ENCODE data around the gene CACNB2.

The CACNB2 gene

DNA sequence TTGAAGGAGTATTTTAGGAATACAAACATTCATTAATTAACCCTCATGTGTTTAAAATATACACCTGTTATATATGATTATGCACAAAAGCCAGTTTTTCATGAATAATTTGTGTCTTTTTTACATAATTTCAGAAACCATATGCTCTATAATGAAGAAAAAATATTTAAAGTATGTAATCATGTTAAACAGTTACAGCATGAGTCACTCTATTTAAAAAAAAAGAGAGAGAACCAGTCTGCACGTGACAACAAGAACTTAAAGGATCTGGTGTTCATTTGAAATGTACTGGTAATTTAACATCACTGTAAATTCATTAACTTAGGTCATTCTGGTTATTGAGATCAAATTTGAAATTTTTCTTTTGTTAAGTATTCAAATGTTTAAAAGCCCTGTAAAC lies 228.5 kb downstream of the CACNB2 start:
- H3K9me3 ChIP-seq (ENCODE audit: control insufficient read depth in 1 of 2, low read length in 2 of 2): no peaks in the 10 kb centered on the region
- H3K4me1 ChIP-seq (ENCODE audit: control insufficient read depth in 1 of 2, insufficient read depth in 2 of 2, low read length in 2 of 2): no peaks in the 10 kb centered on the region
- H3K27ac ChIP-seq (ENCODE audit: low read depth, low read length): no peak overlapping the region
- no peaks in the 10 kb centered on the region for H3K36me3 ChIP-seq (ENCODE audit: control insufficient read depth in 1 of 2, insufficient read depth in 2 of 2, low read length in 2 of 2)
- no peak overlapping the region for H3K9ac ChIP-seq (ENCODE audit: low read depth in 1 of 2, low read length in 2 of 2)
- H3K4me3 ChIP-seq (ENCODE audit: low read depth in 1 of 2, low read length in 2 of 2): no peak overlapping the region
- H3K27me3 ChIP-seq (ENCODE audit: control insufficient read depth in 1 of 2, insufficient read depth in 2 of 2, low read length in 2 of 2): no peaks in the 10 kb centered on the region

DNA sequence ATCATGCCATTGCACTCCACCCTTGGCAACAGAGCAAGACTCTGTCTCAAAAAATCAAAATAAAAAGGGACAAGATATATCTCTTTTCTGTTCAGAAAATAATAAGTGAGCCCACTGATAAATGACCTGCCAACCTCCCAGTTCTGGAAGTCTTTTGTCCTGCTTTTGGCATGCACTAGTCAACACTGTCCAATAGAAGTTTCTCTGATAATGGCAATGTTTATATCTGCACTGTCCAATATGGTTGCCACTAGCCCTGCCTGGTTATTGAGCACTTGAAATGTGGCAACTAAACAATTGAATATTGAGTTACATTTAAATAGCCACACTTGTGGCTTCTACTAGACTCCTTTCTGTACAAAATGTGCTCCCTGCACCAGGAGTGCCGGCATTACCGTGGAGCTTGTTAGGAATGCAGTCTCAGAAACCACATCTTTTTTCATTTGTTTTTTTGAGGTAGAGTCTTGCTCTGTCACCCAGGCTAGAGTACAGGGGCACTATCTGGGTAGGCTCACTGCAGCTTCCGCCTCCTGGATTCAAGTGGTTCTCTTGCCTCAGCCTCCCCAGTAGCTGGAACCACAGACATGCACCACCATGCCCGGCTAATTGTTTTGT lies 229.7 kb downstream of the CACNB2 start:
- H3K4me1 ChIP-seq (ENCODE audit: control insufficient read depth in 1 of 2, insufficient read depth in 2 of 2, low read length in 2 of 2): no peaks in the 10 kb centered on the region
- H3K4me3 ChIP-seq (ENCODE audit: low read depth in 1 of 2, low read length in 2 of 2): no peak overlapping the region
- no peaks in the 10 kb centered on the region for H3K36me3 ChIP-seq (ENCODE audit: control insufficient read depth in 1 of 2, insufficient read depth in 2 of 2, low read length in 2 of 2)
- no peak overlapping the region for H3K9ac ChIP-seq (ENCODE audit: low read depth in 1 of 2, low read length in 2 of 2)
- H3K27ac ChIP-seq (ENCODE audit: low read depth, low read length): no peak overlapping the region
- no peaks in the 10 kb centered on the region for H3K27me3 ChIP-seq (ENCODE audit: control insufficient read depth in 1 of 2, insufficient read depth in 2 of 2, low read length in 2 of 2)
- H3K9me3 ChIP-seq (ENCODE audit: control insufficient read depth in 1 of 2, low read length in 2 of 2): no peaks in the 10 kb centered on the region

DNA sequence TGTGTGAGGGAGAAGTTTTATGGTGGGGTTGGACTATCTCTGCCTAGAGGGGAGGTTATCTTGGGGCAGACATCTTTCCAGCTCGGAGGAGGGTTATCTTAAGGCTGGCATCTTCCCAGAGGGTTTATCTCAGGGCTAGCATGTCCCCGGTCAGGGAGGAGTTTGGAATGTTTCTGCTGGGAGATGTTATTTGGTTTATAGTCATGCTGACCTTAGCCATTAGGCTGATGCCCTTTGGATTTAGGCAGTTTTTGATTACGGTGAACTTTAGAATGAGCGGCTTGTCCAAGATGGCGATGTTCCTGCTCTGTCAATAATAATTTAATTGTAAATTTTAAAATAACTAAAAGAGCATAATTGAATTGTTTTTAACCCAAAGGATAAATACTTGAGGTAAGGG lies 236.4 kb downstream of the CACNB2 start:
- H3K36me3 ChIP-seq (ENCODE audit: control insufficient read depth in 1 of 2, insufficient read depth in 2 of 2, low read length in 2 of 2): no peaks in the 10 kb centered on the region
- H3K27ac ChIP-seq (ENCODE audit: low read depth, low read length): no peak overlapping the region
- no peak overlapping the region for H3K4me3 ChIP-seq (ENCODE audit: low read depth in 1 of 2, low read length in 2 of 2)
- no peaks in the 10 kb centered on the region for H3K9me3 ChIP-seq (ENCODE audit: control insufficient read depth in 1 of 2, low read length in 2 of 2)
- H3K27me3 ChIP-seq (ENCODE audit: control insufficient read depth in 1 of 2, insufficient read depth in 2 of 2, low read length in 2 of 2): no peaks in the 10 kb centered on the region
- no peaks in the 10 kb centered on the region for H3K4me1 ChIP-seq (ENCODE audit: control insufficient read depth in 1 of 2, insufficient read depth in 2 of 2, low read length in 2 of 2)
- no peak overlapping the region for H3K9ac ChIP-seq (ENCODE audit: low read depth in 1 of 2, low read length in 2 of 2)

DNA sequence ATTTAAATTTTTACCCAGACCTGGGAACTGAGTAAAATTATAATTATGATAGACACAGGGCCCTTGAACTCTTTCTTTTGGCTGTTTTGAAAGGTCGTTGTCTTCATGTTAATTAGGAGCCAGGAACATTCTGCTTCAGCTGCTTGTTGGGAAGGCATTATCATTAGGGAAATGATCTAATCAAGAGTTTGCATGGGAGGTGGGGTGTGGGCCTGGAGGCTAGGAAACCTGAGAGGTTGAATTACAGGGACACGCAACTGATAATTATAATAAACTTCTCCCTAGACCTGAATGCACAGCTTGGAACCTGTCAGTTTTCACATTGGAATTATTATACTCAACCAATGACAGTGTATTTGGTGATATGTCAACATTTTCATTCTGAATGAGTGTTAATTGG lies 237.7 kb downstream of the CACNB2 start:
- Histone ChIP-seq H3K27ac (ENCODE audit: low read depth, low read length) (no peak overlapping the region), H3K27me3 (ENCODE audit: control insufficient read depth in 1 of 2, insufficient read depth in 2 of 2, low read length in 2 of 2) (no peaks in the 10 kb centered on the region), H3K4me3 (ENCODE audit: low read depth in 1 of 2, low read length in 2 of 2) (no peak overlapping the region), H3K4me1 (ENCODE audit: control insufficient read depth in 1 of 2, insufficient read depth in 2 of 2, low read length in 2 of 2) (no peaks in the 10 kb centered on the region), H3K36me3 (ENCODE audit: control insufficient read depth in 1 of 2, insufficient read depth in 2 of 2, low read length in 2 of 2) (no peaks in the 10 kb centered on the region), H3K9ac (ENCODE audit: low read depth in 1 of 2, low read length in 2 of 2) (no peak overlapping the region), H3K9me3 (ENCODE audit: control insufficient read depth in 1 of 2, low read length in 2 of 2) (no peaks in the 10 kb centered on the region)

DNA sequence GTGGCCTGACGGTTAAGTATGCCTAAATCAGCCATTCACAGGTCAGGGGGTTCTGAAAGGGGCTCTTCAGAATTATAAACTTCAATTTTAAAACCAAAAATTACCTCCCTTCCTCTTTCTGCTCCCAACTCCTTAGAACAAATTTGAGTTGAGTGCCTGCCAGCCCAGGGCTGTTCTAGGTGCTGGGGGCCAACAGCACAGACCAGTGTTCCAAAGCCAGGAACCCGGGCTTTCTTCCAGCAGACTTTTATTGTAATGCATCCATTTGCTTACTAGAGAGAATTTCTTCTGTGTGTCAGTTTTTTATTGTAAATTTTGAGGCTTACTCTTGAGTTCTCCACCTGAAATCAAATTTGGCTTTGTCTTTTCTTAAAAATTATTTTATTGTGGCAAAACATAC lies 238.5 kb downstream of the CACNB2 start:
- Histone ChIP-seq H3K36me3 (ENCODE audit: control insufficient read depth in 1 of 2, insufficient read depth in 2 of 2, low read length in 2 of 2) (no peaks in the 10 kb centered on the region), H3K27me3 (ENCODE audit: control insufficient read depth in 1 of 2, insufficient read depth in 2 of 2, low read length in 2 of 2) (no peaks in the 10 kb centered on the region), H3K27ac (ENCODE audit: low read depth, low read length) (no peak overlapping the region)

DNA sequence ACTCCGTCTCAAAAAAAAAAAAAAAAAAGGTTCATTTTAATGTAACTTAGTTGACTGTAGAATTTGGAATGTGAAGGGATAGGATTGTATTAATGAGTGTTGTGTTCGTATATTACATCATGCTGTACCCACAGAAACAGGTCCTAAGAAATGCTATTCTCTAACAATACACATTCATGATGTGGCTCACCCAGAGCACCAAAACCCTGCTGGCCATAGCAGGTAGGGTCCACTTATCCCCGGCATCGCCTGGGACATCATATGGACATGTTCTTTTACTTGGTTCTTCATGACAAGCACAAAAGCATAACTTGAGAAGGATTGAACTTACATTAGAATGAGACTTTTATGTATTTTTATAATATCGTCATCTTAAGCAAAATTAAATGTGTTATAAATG lies 241.5 kb downstream of the CACNB2 start:
- H3K27ac ChIP-seq (ENCODE audit: low read depth, low read length): no peak overlapping the region
- H3K4me1 ChIP-seq (ENCODE audit: control insufficient read depth in 1 of 2, insufficient read depth in 2 of 2, low read length in 2 of 2): no peaks in the 10 kb centered on the region
- no peak overlapping the region for H3K4me3 ChIP-seq (ENCODE audit: low read depth in 1 of 2, low read length in 2 of 2)
- H3K36me3 ChIP-seq (ENCODE audit: control insufficient read depth in 1 of 2, insufficient read depth in 2 of 2, low read length in 2 of 2): no peaks in the 10 kb centered on the region
- no peak overlapping the region for H3K9ac ChIP-seq (ENCODE audit: low read depth in 1 of 2, low read length in 2 of 2)
- no peaks in the 10 kb centered on the region for H3K9me3 ChIP-seq (ENCODE audit: control insufficient read depth in 1 of 2, low read length in 2 of 2)
- H3K27me3 ChIP-seq (ENCODE audit: control insufficient read depth in 1 of 2, insufficient read depth in 2 of 2, low read length in 2 of 2): no peaks in the 10 kb centered on the region

More for the DNA sequence above, 238.5 kb downstream of the CACNB2 start:
- H3K4me1 ChIP-seq (ENCODE audit: control insufficient read depth in 1 of 2, insufficient read depth in 2 of 2, low read length in 2 of 2): no peaks in the 10 kb centered on the region
- H3K9me3 ChIP-seq (ENCODE audit: control insufficient read depth in 1 of 2, low read length in 2 of 2): no peaks in the 10 kb centered on the region
- no peak overlapping the region for H3K4me3 ChIP-seq (ENCODE audit: low read depth in 1 of 2, low read length in 2 of 2)
- no peak overlapping the region for H3K9ac ChIP-seq (ENCODE audit: low read depth in 1 of 2, low read length in 2 of 2)

DNA sequence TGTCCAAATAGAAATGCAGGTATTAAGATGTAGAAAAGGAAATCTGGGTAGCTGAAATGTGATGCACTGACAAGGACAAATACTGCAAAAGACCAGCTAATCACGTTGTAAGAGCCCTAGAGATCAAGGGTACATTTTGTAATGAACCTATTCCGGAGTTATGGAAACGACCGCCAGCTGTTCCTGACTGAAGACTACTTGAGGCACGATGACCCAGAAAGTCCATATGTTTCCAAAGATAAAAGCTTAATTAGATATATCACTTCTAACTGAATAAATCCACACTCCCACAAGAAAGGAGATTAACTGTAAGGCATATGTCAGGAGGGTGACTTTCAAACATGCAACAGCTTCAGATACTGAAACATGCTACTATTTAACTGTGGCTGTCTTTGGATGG lies 257.7 kb downstream of the CACNB2 start:
- Histone ChIP-seq H3K9ac (ENCODE audit: low read depth in 1 of 2, low read length in 2 of 2) (no peak overlapping the region), H3K4me3 (ENCODE audit: low read depth in 1 of 2, low read length in 2 of 2) (no peak overlapping the region), H3K9me3 (ENCODE audit: control insufficient read depth in 1 of 2, low read length in 2 of 2) (no peaks in the 10 kb centered on the region), H3K36me3 (ENCODE audit: control insufficient read depth in 1 of 2, insufficient read depth in 2 of 2, low read length in 2 of 2) (no peaks in the 10 kb centered on the region), H3K4me1 (ENCODE audit: control insufficient read depth in 1 of 2, insufficient read depth in 2 of 2, low read length in 2 of 2) (peaks cover 5 to 10% of the 10 kb centered on the region in 2 donors), H3K27me3 (ENCODE audit: control insufficient read depth in 1 of 2, insufficient read depth in 2 of 2, low read length in 2 of 2) (no peaks in the 10 kb centered on the region), H3K27ac (ENCODE audit: low read depth, low read length) (no peak overlapping the region)

DNA sequence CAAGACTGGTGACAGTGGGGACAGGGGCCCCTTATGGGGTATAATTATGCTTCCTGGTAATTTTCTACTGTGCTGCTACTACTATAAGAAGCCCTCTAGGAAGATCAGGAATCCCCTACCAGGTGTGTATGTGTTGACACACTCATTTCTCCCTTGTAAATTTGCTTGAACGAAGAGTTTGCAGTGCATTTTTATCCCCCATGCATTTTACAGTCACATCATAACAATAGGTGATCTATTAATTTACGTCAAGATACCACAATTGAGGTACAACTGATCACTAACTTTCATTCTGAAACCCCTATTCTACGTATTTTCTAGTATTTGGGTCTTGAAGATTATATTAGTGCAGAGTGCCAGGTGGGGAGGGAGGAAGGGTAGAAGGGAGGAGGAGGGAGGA lies 258.9 kb downstream of the CACNB2 start:
- Histone ChIP-seq H3K4me1 (ENCODE audit: control insufficient read depth in 1 of 2, insufficient read depth in 2 of 2, low read length in 2 of 2) (peaks cover 5 to 10% of the 10 kb centered on the region in 2 donors), H3K4me3 (ENCODE audit: low read depth in 1 of 2, low read length in 2 of 2) (no peak overlapping the region), H3K36me3 (ENCODE audit: control insufficient read depth in 1 of 2, insufficient read depth in 2 of 2, low read length in 2 of 2) (no peaks in the 10 kb centered on the region), H3K27ac (ENCODE audit: low read depth, low read length) (no peak overlapping the region), H3K9ac (ENCODE audit: low read depth in 1 of 2, low read length in 2 of 2) (no peak overlapping the region), H3K27me3 (ENCODE audit: control insufficient read depth in 1 of 2, insufficient read depth in 2 of 2, low read length in 2 of 2) (no peaks in the 10 kb centered on the region), H3K9me3 (ENCODE audit: control insufficient read depth in 1 of 2, low read length in 2 of 2) (no peaks in the 10 kb centered on the region)

DNA sequence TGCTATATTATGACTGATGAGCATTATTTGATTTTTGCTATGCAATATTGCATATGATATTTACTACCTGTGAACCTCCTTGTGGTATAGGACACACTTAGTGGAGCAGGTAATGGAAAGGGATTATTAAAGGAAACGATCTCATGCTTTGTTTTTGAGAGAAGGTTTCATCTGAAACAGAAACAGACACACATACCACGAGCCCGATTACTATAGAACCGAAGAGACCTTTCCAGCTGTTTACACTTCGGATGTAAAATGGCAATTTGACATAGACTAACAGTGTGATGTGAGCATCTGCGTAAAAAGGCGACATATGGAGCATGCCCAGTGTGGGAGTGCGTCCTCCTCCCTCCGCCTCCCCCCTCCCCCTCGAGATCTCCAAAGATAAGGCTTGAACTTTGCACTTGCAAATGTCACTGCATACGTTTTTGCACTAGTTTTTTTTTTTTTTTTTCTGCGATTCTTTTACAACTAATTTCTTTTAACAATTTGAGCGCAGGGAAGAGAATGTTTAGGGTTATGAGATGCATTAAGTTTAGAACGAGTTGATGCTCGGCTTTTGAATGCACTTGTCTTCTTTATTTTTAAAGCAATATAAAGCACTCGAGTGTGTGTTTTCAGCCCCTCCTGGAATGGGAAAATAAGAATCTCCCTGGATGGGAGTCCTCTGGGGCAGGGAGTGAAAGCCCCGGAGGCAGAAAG lies 260.1 kb downstream of the CACNB2 start:
- H3K4me1 ChIP-seq (ENCODE audit: control insufficient read depth in 1 of 2, insufficient read depth in 2 of 2, low read length in 2 of 2): peaks cover 5 to 10% of the 10 kb centered on the region in 2 donors
- H3K9me3 ChIP-seq (ENCODE audit: control insufficient read depth in 1 of 2, low read length in 2 of 2): no peaks in the 10 kb centered on the region
- H3K36me3 ChIP-seq (ENCODE audit: control insufficient read depth in 1 of 2, insufficient read depth in 2 of 2, low read length in 2 of 2): no peaks in the 10 kb centered on the region
- H3K4me3 ChIP-seq (ENCODE audit: low read depth in 1 of 2, low read length in 2 of 2): peak overlapping the region; percentile 64 to 70
- peak overlapping the region; percentile 42 to 82 for H3K9ac ChIP-seq (ENCODE audit: low read depth in 1 of 2, low read length in 2 of 2)
- no peaks in the 10 kb centered on the region for H3K27me3 ChIP-seq (ENCODE audit: control insufficient read depth in 1 of 2, insufficient read depth in 2 of 2, low read length in 2 of 2)
- no peak overlapping the region for H3K27ac ChIP-seq (ENCODE audit: low read depth, low read length)

DNA sequence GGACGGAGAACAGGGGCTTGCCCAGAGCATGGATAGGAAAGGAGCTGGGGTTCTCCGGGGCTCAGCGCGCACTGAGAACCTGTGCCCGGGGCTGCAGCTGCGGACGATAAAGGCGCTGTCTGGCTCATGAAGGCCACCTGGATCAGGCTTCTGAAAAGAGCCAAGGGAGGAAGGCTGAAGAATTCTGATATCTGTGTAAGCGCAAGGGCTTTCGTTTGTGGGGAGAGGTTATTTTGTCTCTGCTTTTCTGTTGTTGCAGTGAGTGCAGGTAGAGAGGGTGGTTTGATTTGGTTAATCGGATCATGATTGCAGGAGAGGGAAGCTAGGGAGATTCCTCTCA lies 260.7 kb downstream of the CACNB2 start:
- no peaks in the 10 kb centered on the region for H3K9me3 ChIP-seq (ENCODE audit: control insufficient read depth in 1 of 2, low read length in 2 of 2)
- H3K27me3 ChIP-seq (ENCODE audit: control insufficient read depth in 1 of 2, insufficient read depth in 2 of 2, low read length in 2 of 2): no peaks in the 10 kb centered on the region
- peak overlapping the region; percentile 64 to 70 for H3K4me3 ChIP-seq (ENCODE audit: low read depth in 1 of 2, low read length in 2 of 2)
- no peak overlapping the region for H3K27ac ChIP-seq (ENCODE audit: low read depth, low read length)
- H3K9ac ChIP-seq (ENCODE audit: low read depth in 1 of 2, low read length in 2 of 2): peak overlapping the region; percentile 42 to 82
- no peaks in the 10 kb centered on the region for H3K36me3 ChIP-seq (ENCODE audit: control insufficient read depth in 1 of 2, insufficient read depth in 2 of 2, low read length in 2 of 2)
- peaks cover 5 to 10% of the 10 kb centered on the region in 2 donors for H3K4me1 ChIP-seq (ENCODE audit: control insufficient read depth in 1 of 2, insufficient read depth in 2 of 2, low read length in 2 of 2)
